SJSA1 (cell line): ENCODE measurements around the gene NFKB2. TPM values are rescaled to one million over a fixed set of nuclear protein-coding genes. Genes with fewer than 3 reads are reported as not detected.

Experiments used
- DNase-seq, 2 experiments: peaks; one replicate each; pipeline ENCODE4 v3.0.0-alpha.2; 2015 to 2020; ENCODE audit warnings: low spot score in 2 of 2, low read depth in 1 of 2
- H3K27ac ChIP-seq: fragments of 250-450 bp; sonication (Bioruptor Pico); 2 replicates; pipeline ENCODE4 v1.5.1; 2020; ENCODE audit warnings: mild to moderate bottlenecking, moderate library complexity
- H3K27me3 ChIP-seq: fragments of 250-450 bp; sonication (Bioruptor Pico); replicated peaks from 2 replicates; pipeline ENCODE4 v1.5.1; 2020; ENCODE audit warnings: mild to moderate bottlenecking, moderate library complexity
- H3K36me3 ChIP-seq: fragments of 250-450 bp; sonication (Bioruptor Pico); 2 replicates; pipeline ENCODE4 v1.5.1; 2020; ENCODE audit warnings: mild to moderate bottlenecking
- H3K4me1 ChIP-seq: fragments of 250-450 bp; sonication (Bioruptor Pico); replicated peaks from 2 replicates; pipeline ENCODE4 v1.6.1; 2021; ENCODE audit warnings: mild to moderate bottlenecking
- H3K4me3 ChIP-seq: fragments of 250-450 bp; sonication (Bioruptor Pico); 2 replicates; pipeline ENCODE4 v1.5.1; 2020; ENCODE audit warnings: mild to moderate bottlenecking
- H3K9me3 ChIP-seq: fragments of 250-450 bp; sonication (Bioruptor Pico); replicated peaks from 2 replicates; pipeline ENCODE4 v1.5.1; 2020; ENCODE audit warnings: mild to moderate bottlenecking
- total RNA-seq: library from RNA; depleted of rRNA; stranded (reverse); fragments of >200 nt; shearing (Covaris generic); gene quantifications from 2 replicates; pipeline ENCODE4 v1.2.3, GENCODE V29; 2014; rRNA removed

The NFKB2 gene
- total RNA-seq, 1 experiment from 2014 or later: 28.8 TPM

DNA sequence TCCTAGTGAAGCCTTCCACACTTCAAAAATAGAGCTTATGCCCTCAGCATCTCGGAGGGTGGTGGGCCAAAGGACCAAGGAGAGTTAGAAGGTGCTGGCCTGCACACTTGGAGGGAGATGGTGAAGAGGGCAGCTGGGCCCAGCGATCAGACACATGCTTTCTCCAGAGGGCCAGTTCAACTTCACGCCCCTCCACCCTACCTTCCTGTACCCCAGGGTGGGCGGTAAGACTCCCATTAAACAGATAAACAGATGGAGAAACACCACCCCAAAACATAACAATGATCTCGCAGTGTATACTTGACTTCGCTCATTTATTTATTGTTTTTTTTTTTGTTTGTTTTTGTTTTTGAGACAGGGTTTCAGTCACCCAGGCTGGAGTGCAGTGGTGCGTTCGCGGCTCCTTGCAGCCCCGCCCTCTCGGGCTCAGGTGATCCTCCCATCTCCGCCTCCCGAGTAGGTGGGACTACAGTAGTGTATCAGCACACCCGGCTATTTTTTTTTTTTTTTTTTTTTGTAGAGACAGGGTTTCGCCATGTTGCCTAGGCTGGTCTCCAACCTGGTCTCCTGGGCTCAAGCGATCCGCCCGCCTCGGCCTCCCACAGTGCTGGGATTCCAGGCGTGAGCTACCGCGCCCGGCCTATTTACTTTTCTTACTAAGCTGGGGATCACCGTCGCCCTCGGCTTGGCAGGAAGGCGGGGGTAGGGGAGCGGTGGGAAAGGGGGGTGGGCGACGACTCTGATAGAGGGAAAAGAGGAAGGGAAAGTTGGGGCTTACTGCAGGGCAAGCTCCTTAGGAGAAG lies 54.0 kb downstream of the NFKB2 start:
- H3K27me3 ChIP-seq: 0 out of 2 replicates have a peak, but pooled peaks cover 4% of the 10 kb centered on the region
- H3K9me3 ChIP-seq: peaks cover 3% of the 10 kb centered on the region; the same call in 1 of the 2 replicates
- peaks cover 41% of the 10 kb centered on the region for H3K4me1 ChIP-seq
- H3K27ac ChIP-seq: no peak overlapping the region
- peaks cover 3% of the 10 kb centered on the region; the same call in 1 of the 2 replicates for H3K36me3 ChIP-seq
- H3K4me3 ChIP-seq: peak overlapping the region; percentile 78
- no peak for DNase-seq

DNA sequence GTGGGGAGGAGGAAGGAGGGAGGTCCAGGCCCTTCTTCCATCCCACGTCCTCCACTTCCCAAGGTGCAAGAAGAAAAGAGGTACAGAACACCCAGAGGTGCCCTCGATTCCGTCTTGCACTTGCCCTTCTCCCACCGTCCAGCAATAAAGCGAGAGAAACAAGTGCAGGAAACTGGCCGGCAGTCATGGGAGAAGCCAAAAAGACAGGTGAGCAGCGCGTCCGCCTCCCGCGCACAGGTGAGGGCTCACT lies 54.5 kb downstream of the NFKB2 start:
- peaks cover 3% of the 10 kb centered on the region; the same call in 1 of the 2 replicates for H3K36me3 ChIP-seq
- peaks cover 41% of the 10 kb centered on the region for H3K4me1 ChIP-seq
- DNase-seq: no peak
- H3K27me3 ChIP-seq: 0 out of 2 replicates have a peak, but pooled peaks cover 1% of the 10 kb centered on the region
- no peak overlapping the region for H3K27ac ChIP-seq
- H3K9me3 ChIP-seq: peaks cover 3% of the 10 kb centered on the region; the same call in 1 of the 2 replicates
- peak overlapping the region; percentile 78 for H3K4me3 ChIP-seq

- Histone ChIP-seq H3K4me3 (peak overlapping the region; percentile 78), H3K4me1 (peaks cover 41% of the 10 kb centered on the region), H3K27me3 (no peaks in the 10 kb centered on the region), H3K9me3 (peaks cover 3% of the 10 kb centered on the region; the same call in 1 of the 2 replicates), H3K27ac (no peak overlapping the region), H3K36me3 (peaks cover 3% of the 10 kb centered on the region; the same call in 1 of the 2 replicates)
- DNase-seq: peak; percentile 65 to 81
Observed at GRCh38 chr10:102450374-102451104, 55.0 kb downstream of the NFKB2 start.

- no peaks in the 10 kb centered on the region for H3K27me3 ChIP-seq
- H3K4me1 ChIP-seq: peaks cover 48% of the 10 kb centered on the region
- peaks cover 3% of the 10 kb centered on the region; the same call in 1 of the 2 replicates for H3K36me3 ChIP-seq
- DNase-seq: no peak
- H3K4me3 ChIP-seq: peak within 1 kb of the TSS; percentile 78
- H3K27ac ChIP-seq: no peak within 1 kb of the TSS
- peaks cover 3% of the 10 kb centered on the region; the same call in 1 of the 2 replicates for H3K9me3 ChIP-seq
Observed at GRCh38 chr10:102451105-102451969, 55.8 kb downstream of the NFKB2 start, which contains the start of gene C10orf95. C10orf95 (minus strand) TSS chr10:102451543; CDS start chr10:102451093, 450 bp downstream.

Other genes starting within 250 kb of the NFKB2 start
- gene NOLC1, start 243.3 kb upstream of the NFKB2 start, total RNA-seq: 60.1 and 60.2 TPM in 2 replicates
- not detected in 2 replicates for gene ELOVL3, start 169.4 kb upstream of the NFKB2 start, total RNA-seq
- gene PITX3, start 154.2 kb upstream of the NFKB2 start, total RNA-seq: not detected in 2 replicates
- 23.3 and 36.3 TPM in 2 replicates for gene GBF1, start 150.2 kb upstream of the NFKB2 start, total RNA-seq
- 0.08 TPM in 1 of 2 replicates, not detected in the other for gene PSD, start 23.1 kb downstream of the NFKB2 start, total RNA-seq
- 11.0 and 40.1 TPM in 2 replicates for gene FBXL15, start 25.1 kb downstream of the NFKB2 start, total RNA-seq
- 50.7 and 57.9 TPM in 2 replicates for gene CUEDC2, start 36.9 kb downstream of the NFKB2 start, total RNA-seq
- gene C10orf95, start 55.8 kb downstream of the NFKB2 start, total RNA-seq: not detected in 2 replicates
- gene ACTR1A, start 107.0 kb downstream of the NFKB2 start, total RNA-seq: 117 and 126 TPM in 2 replicates
- 2.7 and 3.7 TPM in 2 replicates for gene SUFU, start 108.3 kb downstream of the NFKB2 start, total RNA-seq
- gene TRIM8, start 248.8 kb downstream of the NFKB2 start, total RNA-seq: 77.2 and 93.3 TPM in 2 replicates